Testis (tissue), 3 donors: ENCODE results near the gene TEDDM1. TPM values are rescaled to one million over a fixed set of nuclear protein-coding genes. Genes with fewer than 3 reads are reported as not detected.

Experiments
- DNase-seq: peaks from one replicate; pipeline ENCODE4 v3.0.0-alpha.2; 2019
- H3K27ac ChIP-seq, 2 donors: fragments of 200-600 bp; sonication (generic); one replicate each; pipeline ENCODE4 v1.5.1; 2019
- H3K27me3 ChIP-seq: fragments of 200-600 bp; sonication (generic); one replicate; pipeline ENCODE4 v1.5.1; 2019
- H3K36me3 ChIP-seq: fragments of 200-600 bp; sonication (generic); one replicate; pipeline ENCODE4 v1.5.1; 2017; ENCODE audit warnings: low read depth; ENCODE audit errors: missing control alignments
- H3K4me1 ChIP-seq: fragments of 200-600 bp; sonication (generic); one replicate; pipeline ENCODE4 v1.5.1; 2019
- H3K4me3 ChIP-seq, 2 donors: fragments of 200-600 bp; sonication (generic); one replicate each; pipeline ENCODE4 v1.5.1; 2017 to 2019
- H3K9me3 ChIP-seq: fragments of 200-600 bp; sonication (generic); one replicate; pipeline ENCODE4 v1.5.1; 2017
- POLR2A ChIP-seq: fragments of 450-650 bp; IDR thresholded peaks from one replicate; pipeline ENCODE4 v1.6.1; 2017; ENCODE audit warnings: antibody characterized with exemption, mild to moderate bottlenecking, moderate library complexity
- WGBS, 2 donors: methylation state at CpG; one replicate each; pipeline ENCODE4 v1.1.5; 2018; 5-methylcytosine and 5-hydroxymethylcytosine counted together
- intact Hi-C: fragments of 100-400 bp; cut with DNase I; formaldehyde crosslinking; loops from one replicate; pipeline ENCODE4 v1.15.1; 2023; ENCODE audit warnings: low total_unique reads
- polyA plus RNA-seq: library from polyadenylated mRNA; stranded (reverse); fragments of 350-450 nt; fragmentation: Illumina TruSeq; extraction: RNeasy Lipid Tissue Mini Kit (QIAGEN cat#74804); gene quantifications from one replicate; pipeline ENCODE4 v1.2.3, GENCODE V29; 2014; ENCODE audit warnings: low read depth, low replicate concordance; ENCODE audit not compliant: insufficient read depth
- total RNA-seq, 2 donors: library from RNA; depleted of rRNA; stranded (reverse); fragments of >200 nt; gene quantifications; one replicate each; pipeline ENCODE4 v1.2.3, GENCODE V29; 2016
- TF ChIP-seq, protein P1 (sequence below), 3 experiments: fragments of 450-650 bp in 2 of 3; fragments of 200-600 bp in 1 of 3; sonication (generic) in 1 of 3; IDR thresholded peaks; one replicate each; pipeline ENCODE4 v1.5.1; 2016 to 2019; ENCODE audit warnings: antibody characterized with exemption in 3 of 3, mild to moderate bottlenecking in 2 of 3, moderate library complexity in 1 of 3

The TEDDM1 gene
- total and polyA plus RNA-seq, 3 donors from 2014 or later: not detected

DNA sequence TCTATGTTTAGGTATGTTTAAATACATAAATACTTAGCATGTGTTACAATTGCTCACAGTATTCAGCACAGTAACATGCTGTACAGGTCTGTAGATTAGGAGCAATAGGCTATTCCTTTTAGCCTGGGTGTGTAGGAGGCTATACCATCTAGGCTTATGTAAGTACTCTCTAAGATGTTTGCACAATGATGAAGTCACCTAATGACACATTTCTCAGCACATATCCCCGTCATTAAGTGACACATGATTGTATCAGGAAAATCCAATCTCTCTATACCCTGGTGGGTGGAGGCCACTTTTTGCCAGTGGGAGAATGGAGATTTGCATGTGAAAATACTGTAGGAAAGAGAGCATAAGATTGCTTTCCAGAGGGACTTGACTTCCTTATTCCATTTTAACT, 5.5 kb upstream of the TEDDM1 start:
- H3K4me3 ChIP-seq: no peak overlapping the region
- intact Hi-C loops: no loop called here
- 79 to 88% methylated on average over 1 of the region's 1 CpG for WGBS, 2 donors
- no peak overlapping the region for H3K27ac ChIP-seq
- no peaks in the 10 kb centered on the region for H3K27me3 ChIP-seq
- H3K4me1 ChIP-seq: no peaks in the 10 kb centered on the region
- H3K36me3 ChIP-seq: no peaks in the 10 kb centered on the region
- DNase-seq: no peak
- no peaks in the 10 kb centered on the region for H3K9me3 ChIP-seq
- TF ChIP-seq, protein P1, sequence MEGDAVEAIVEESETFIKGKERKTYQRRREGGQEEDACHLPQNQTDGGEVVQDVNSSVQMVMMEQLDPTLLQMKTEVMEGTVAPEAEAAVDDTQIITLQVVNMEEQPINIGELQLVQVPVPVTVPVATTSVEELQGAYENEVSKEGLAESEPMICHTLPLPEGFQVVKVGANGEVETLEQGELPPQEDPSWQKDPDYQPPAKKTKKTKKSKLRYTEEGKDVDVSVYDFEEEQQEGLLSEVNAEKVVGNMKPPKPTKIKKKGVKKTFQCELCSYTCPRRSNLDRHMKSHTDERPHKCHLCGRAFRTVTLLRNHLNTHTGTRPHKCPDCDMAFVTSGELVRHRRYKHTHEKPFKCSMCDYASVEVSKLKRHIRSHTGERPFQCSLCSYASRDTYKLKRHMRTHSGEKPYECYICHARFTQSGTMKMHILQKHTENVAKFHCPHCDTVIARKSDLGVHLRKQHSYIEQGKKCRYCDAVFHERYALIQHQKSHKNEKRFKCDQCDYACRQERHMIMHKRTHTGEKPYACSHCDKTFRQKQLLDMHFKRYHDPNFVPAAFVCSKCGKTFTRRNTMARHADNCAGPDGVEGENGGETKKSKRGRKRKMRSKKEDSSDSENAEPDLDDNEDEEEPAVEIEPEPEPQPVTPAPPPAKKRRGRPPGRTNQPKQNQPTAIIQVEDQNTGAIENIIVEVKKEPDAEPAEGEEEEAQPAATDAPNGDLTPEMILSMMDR (IDR thresholded peaks at IDR 0.05): no peak
- TF ChIP-seq POLR2A: no peak

DNA sequence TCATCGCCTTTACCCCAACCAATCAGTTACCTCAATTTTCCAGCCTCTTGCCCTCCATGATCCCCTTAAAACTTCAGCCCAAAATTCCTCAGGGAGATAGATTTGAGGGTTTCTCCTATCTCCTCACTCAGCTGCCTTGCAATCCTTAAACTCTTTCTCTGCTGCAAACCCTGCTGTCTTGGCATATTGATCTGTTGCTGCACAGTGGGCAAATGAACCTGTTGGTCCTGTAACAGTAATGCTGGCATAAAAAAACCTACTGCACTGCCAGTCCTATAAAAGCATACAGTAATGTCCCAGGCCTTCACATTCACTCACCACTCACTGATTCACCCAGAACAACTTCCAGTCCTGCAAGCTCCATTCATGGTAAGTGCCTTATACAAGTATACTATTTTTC, 5.1 kb upstream of the TEDDM1 start:
- WGBS, 2 donors: 89 to 91% methylated on average over 1 of the region's 1 CpG
- H3K9me3 ChIP-seq: no peaks in the 10 kb centered on the region
- no peaks in the 10 kb centered on the region for H3K36me3 ChIP-seq
- no peak overlapping the region for H3K4me3 ChIP-seq
- no peaks in the 10 kb centered on the region for H3K4me1 ChIP-seq
- TF ChIP-seq, protein P1 (IDR thresholded peaks at IDR 0.05): no peak
- no peak for TF ChIP-seq POLR2A
- H3K27me3 ChIP-seq: no peaks in the 10 kb centered on the region
- no peak overlapping the region for H3K27ac ChIP-seq
- intact Hi-C loops: no loop called here
- no peak for DNase-seq

DNA sequence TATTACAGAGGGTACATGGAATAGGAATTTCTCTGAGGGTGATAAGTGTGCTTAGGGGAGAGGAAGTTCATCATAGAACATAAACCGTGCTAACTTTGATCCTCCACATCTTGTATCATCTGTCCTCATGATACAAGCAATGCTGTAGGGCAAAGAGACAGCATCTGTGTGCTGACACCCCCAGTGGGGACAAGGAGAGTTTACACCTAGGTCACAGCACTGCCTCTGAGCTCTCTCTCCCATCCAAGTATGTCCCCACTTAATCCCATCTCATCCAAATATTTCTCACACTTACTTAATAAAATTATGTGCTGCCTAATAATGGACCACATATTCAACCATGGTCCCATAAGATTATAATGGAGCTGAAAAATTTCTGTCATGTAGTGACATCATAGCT, 4.3 kb upstream of the TEDDM1 start:
- Histone ChIP-seq H3K36me3 (no peaks in the 10 kb centered on the region), H3K4me1 (no peaks in the 10 kb centered on the region), H3K4me3 (no peak overlapping the region), H3K9me3 (no peaks in the 10 kb centered on the region), H3K27ac (no peak overlapping the region), H3K27me3 (no peaks in the 10 kb centered on the region)
- 64 to 80% methylated on average over 1 of the region's 1 CpG for WGBS, 2 donors
- TF ChIP-seq POLR2A: no peak
- TF ChIP-seq, protein P1 (IDR thresholded peaks at IDR 0.05): no peak
- no peak for DNase-seq
- intact Hi-C loops: no loop called here

DNA sequence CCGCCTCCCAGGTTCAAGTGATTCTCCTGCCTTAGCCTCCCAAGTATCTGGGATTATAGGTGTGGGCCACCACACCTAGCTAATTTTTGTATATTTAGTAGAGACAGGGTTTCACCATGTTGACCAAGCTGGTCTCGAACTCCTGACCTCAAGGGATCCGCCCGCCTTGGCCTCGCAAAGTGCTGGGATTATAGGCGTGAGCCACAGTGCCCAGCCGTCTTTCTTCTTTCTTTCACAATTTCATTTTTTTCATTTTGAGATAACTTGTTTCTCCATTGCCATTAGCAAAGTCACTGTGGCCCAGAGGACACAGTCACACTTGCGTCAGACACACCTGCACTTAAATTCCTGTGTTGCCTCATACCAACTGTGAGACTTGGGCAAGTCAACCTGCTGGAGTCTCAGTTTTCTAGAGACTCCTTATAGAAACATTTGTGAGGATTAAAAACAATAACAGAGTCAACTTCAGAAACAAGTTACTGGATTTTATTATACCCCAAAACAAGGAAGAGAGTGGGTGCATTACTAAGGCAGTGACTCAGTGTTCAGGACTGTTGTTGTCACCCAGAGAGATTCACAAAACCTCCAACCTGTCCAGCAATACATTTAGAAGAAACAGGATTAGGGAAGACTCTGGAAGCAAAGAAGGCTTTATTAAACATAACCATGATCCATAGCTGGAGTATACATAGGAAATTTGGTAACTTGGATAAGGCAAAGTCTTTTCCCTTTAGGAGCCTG, 2.6 kb downstream of the TEDDM1 start:
- Histone ChIP-seq H3K9me3 (no peaks in the 10 kb centered on the region), H3K36me3 (no peaks in the 10 kb centered on the region), H3K4me3 (no peak overlapping the region), H3K27ac (no peak overlapping the region), H3K27me3 (no peaks in the 10 kb centered on the region), H3K4me1 (peaks cover 38% of the 10 kb centered on the region)
- 94% methylated on average over 8 of the region's 8 CpGs for WGBS, 2 donors
- no peak for TF ChIP-seq POLR2A
- TF ChIP-seq, protein P1 (IDR thresholded peaks at IDR 0.05): no peak
- no peak for DNase-seq
- intact Hi-C loops: loop anchor here (5.0 kb wide), 1 partner anchor 311 kb away; no protein-coding TSS in a partner anchor

DNA sequence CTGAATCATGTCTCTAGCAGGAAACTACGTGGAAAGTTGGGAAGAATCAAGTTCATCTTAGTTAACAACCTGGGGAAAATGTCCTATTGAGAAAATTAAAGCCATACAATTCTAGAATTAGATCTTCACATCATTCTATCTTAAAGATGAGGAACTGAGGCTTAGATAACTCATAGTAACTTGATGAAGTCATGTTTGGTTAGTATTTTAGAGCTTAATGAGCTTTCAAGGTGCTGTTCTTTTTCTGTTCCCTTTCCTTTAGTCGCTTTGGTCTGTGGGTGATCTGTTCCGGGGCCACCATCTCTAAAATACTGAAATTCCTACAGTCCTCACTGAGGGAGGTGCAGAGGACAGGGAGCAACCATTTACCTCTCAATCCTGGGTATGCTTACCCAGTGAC, 4.6 kb downstream of the TEDDM1 start:
- peak overlapping the region; percentile 71 to 99 for H3K27ac ChIP-seq
- intact Hi-C loops: loop anchor here (5.0 kb wide), 1 partner anchor 309 kb away; no protein-coding TSS in a partner anchor
- TF ChIP-seq, protein P1 (IDR thresholded peaks at IDR 0.05): no peak
- TF ChIP-seq POLR2A: no peak
- no peak overlapping the region for H3K4me3 ChIP-seq
- H3K27me3 ChIP-seq: no peaks in the 10 kb centered on the region
- DNase-seq: no peak
- H3K9me3 ChIP-seq: no peaks in the 10 kb centered on the region
- 85 to 87% methylated on average over 3 of the region's 3 CpGs for WGBS, 2 donors
- H3K36me3 ChIP-seq: no peaks in the 10 kb centered on the region
- H3K4me1 ChIP-seq: peaks cover 42% of the 10 kb centered on the region
